Testis (tissue), 3 donors: ENCODE data around the gene ST3GAL5. TPM values are rescaled to one million over a fixed set of nuclear protein-coding genes. Genes with fewer than 3 reads are reported as not detected.

Experiments
- DNase-seq: peaks from one replicate; pipeline ENCODE4 v3.0.0-alpha.2; 2019
- H3K27ac ChIP-seq, 2 donors: fragments of 200-600 bp; sonication (generic); one replicate each; pipeline ENCODE4 v1.5.1; 2019
- H3K27me3 ChIP-seq: fragments of 200-600 bp; sonication (generic); one replicate; pipeline ENCODE4 v1.5.1; 2019
- H3K36me3 ChIP-seq: fragments of 200-600 bp; sonication (generic); one replicate; pipeline ENCODE4 v1.5.1; 2017; ENCODE audit warnings: low read depth; ENCODE audit errors: missing control alignments
- H3K4me1 ChIP-seq: fragments of 200-600 bp; sonication (generic); one replicate; pipeline ENCODE4 v1.5.1; 2019
- H3K4me3 ChIP-seq, 2 donors: fragments of 200-600 bp; sonication (generic); one replicate each; pipeline ENCODE4 v1.5.1; 2017 to 2019
- H3K9me3 ChIP-seq: fragments of 200-600 bp; sonication (generic); one replicate; pipeline ENCODE4 v1.5.1; 2017
- CTCF ChIP-seq, 3 experiments: fragments of 450-650 bp in 2 of 3; fragments of 200-600 bp in 1 of 3; sonication (generic) in 1 of 3; IDR thresholded peaks; one replicate each; pipeline ENCODE4 v1.5.1; 2016 to 2019; ENCODE audit warnings: antibody characterized with exemption in 3 of 3, mild to moderate bottlenecking in 2 of 3, moderate library complexity in 1 of 3
- POLR2A ChIP-seq: fragments of 450-650 bp; IDR thresholded peaks from one replicate; pipeline ENCODE4 v1.6.1; 2017; ENCODE audit warnings: antibody characterized with exemption, mild to moderate bottlenecking, moderate library complexity
- WGBS, 2 donors: methylation state at CpG; one replicate each; pipeline ENCODE4 v1.1.5; 2018; 5-methylcytosine and 5-hydroxymethylcytosine counted together
- intact Hi-C: fragments of 100-400 bp; cut with DNase I; formaldehyde crosslinking; loops from one replicate; pipeline ENCODE4 v1.15.1; 2023; ENCODE audit warnings: low total_unique reads
- polyA plus RNA-seq: library from polyadenylated mRNA; stranded (reverse); fragments of 350-450 nt; fragmentation: Illumina TruSeq; extraction: RNeasy Lipid Tissue Mini Kit (QIAGEN cat#74804); gene quantifications from one replicate; pipeline ENCODE4 v1.2.3, GENCODE V29; 2014; ENCODE audit warnings: low read depth, low replicate concordance; ENCODE audit not compliant: insufficient read depth
- total RNA-seq, 2 donors: library from RNA; depleted of rRNA; stranded (reverse); fragments of >200 nt; gene quantifications; one replicate each; pipeline ENCODE4 v1.2.3, GENCODE V29; 2016

The ST3GAL5 gene
- total and polyA plus RNA-seq, 3 donors from 2014 or later: 38.3 to 60.0 (median 48.2) TPM

DNA sequence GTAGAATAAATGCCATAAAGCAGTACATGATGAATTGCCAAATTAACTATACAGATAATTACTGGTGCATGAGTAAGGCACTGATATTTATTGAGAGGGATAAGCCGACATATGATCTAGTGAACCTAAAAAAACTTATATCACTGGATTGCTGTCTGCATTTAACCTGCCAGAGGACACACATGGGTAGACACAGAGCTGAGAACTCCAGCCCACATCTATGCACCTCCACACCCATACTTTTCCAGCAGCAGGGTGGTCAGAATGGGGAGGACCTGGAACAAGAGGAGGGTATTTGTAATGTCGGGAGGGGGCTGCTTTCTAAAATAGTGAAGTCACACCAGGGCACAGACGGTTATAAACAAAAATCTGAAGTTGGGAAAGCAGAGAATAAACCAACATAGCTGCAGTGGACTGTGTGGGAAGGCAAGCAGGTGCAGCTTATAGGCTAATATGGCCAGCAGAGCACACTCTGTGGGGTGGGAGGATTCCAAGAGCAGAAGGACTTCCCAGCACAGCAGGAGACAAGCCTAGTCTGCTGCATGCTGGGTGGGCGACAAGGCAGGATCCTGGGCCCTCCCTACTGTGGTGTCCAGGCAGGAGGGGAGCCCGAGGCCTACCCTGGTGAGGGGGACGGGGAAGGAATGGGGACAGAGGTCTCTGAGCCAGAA lies 17.2 kb downstream of the ST3GAL5 start:
- H3K9me3 ChIP-seq: no peaks in the 10 kb centered on the region
- H3K4me3 ChIP-seq: no peak overlapping the region
- H3K27me3 ChIP-seq: no peaks in the 10 kb centered on the region
- WGBS, 2 donors: 90 to 94% methylated on average over 6 of the region's 6 CpGs
- no peaks in the 10 kb centered on the region for H3K36me3 ChIP-seq
- H3K27ac ChIP-seq: no peak overlapping the region
- TF ChIP-seq CTCF (IDR thresholded peaks at IDR 0.05) (no peak), POLR2A (no peak)
- no peak for DNase-seq
- peaks cover 1% of the 10 kb centered on the region for H3K4me1 ChIP-seq
- intact Hi-C loops: no loop called here

GRCh38 chr2:85868822-85869221 lies 20.0 kb downstream of the ST3GAL5 start:
- Histone ChIP-seq H3K27me3 (no peaks in the 10 kb centered on the region), H3K4me3 (no peak overlapping the region), H3K9me3 (no peaks in the 10 kb centered on the region), H3K4me1 (no peaks in the 10 kb centered on the region), H3K36me3 (no peaks in the 10 kb centered on the region), H3K27ac (no peak overlapping the region)
- 94 to 98% methylated on average over 9 of the region's 9 CpGs for WGBS, 2 donors
- no peak for DNase-seq
- intact Hi-C loops: no loop called here
- TF ChIP-seq POLR2A (no peak), CTCF (IDR thresholded peaks at IDR 0.05) (no peak)

GRCh38 chr2:85867556-85868292 lies 21.1 kb downstream of the ST3GAL5 start:
- no peak for DNase-seq
- no peak for TF ChIP-seq CTCF (IDR thresholded peaks at IDR 0.05)
- TF ChIP-seq POLR2A: no peak

GRCh38 chr2:85867121-85867520 lies 21.7 kb downstream of the ST3GAL5 start:
- Histone ChIP-seq H3K27me3 (no peaks in the 10 kb centered on the region), H3K27ac (no peak overlapping the region), H3K4me1 (no peaks in the 10 kb centered on the region), H3K9me3 (no peaks in the 10 kb centered on the region), H3K4me3 (no peak overlapping the region), H3K36me3 (no peaks in the 10 kb centered on the region)
- DNase-seq: no peak
- WGBS, 2 donors: 93 to 97% methylated on average over 1 of the region's 1 CpG
- TF ChIP-seq CTCF (IDR thresholded peaks at IDR 0.05) (no peak), POLR2A (no peak)
- intact Hi-C loops: no loop called here

More at GRCh38 chr2:85867556-85868292, 21.1 kb downstream of the ST3GAL5 start:
- Histone ChIP-seq H3K9me3 (no peaks in the 10 kb centered on the region), H3K4me3 (no peak overlapping the region), H3K27me3 (no peaks in the 10 kb centered on the region), H3K4me1 (no peaks in the 10 kb centered on the region), H3K36me3 (no peaks in the 10 kb centered on the region), H3K27ac (no peak overlapping the region)
- 82 to 90% methylated on average over 11 of the region's 11 CpGs for WGBS, 2 donors
- intact Hi-C loops: no loop called here
